HG03159 (cell line): ENCODE data around the gene AIRE.

Experiments used
- ATAC-seq: cut with Tn5 transposase; IDR thresholded peaks from one replicate; pipeline ENCODE4 v1.9.1; 2021; ENCODE audit warnings: mild to moderate bottlenecking, moderate library complexity; ENCODE audit not compliant: unreplicated experiment

AIRE gene

GRCh38 chr21:44322621-44323325 is 37.1 kb downstream of the AIRE start:
- ATAC-seq, result no peak

- no peak for ATAC-seq
Measured at GRCh38 chr21:44323591-44323990, 37.9 kb downstream of the AIRE start.

GRCh38 chr21:44324106-44324853 is 38.6 kb downstream of the AIRE start:
- ATAC-seq, result no peak

- ATAC-seq, result no peak
Measured at GRCh38 chr21:44324854-44325107, 39.1 kb downstream of the AIRE start.

- ATAC-seq, result no peak
Measured at GRCh38 chr21:44325386-44326271, 40.0 kb downstream of the AIRE start.

GRCh38 chr21:44326272-44326647 is 40.6 kb downstream of the AIRE start:
- no peak for ATAC-seq

- ATAC-seq, result no peak
Measured at GRCh38 chr21:44326716-44327602, 41.3 kb downstream of the AIRE start.

GRCh38 chr21:44327603-44327974 is 41.9 kb downstream of the AIRE start:
- no peak for ATAC-seq

- no peak for ATAC-seq
Measured at GRCh38 chr21:44328242-44328895, 42.7 kb downstream of the AIRE start.

GRCh38 chr21:44329086-44329889 is 43.6 kb downstream of the AIRE start:
- ATAC-seq, result no peak

GRCh38 chr21:44329971-44330681 is 44.5 kb downstream of the AIRE start:
- ATAC-seq, result no peak

- ATAC-seq, result no peak
Measured at GRCh38 chr21:44330698-44331097, 45.0 kb downstream of the AIRE start.

GRCh38 chr21:44331209-44331608 is 45.5 kb downstream of the AIRE start:
- no peak for ATAC-seq

- no peak for ATAC-seq
Measured at GRCh38 chr21:44331650-44332307, 46.1 kb downstream of the AIRE start.

GRCh38 chr21:44332383-44332782 is 46.7 kb downstream of the AIRE start:
- no peak for ATAC-seq

- ATAC-seq, result no peak
Measured at GRCh38 chr21:44332965-44333364, 47.3 kb downstream of the AIRE start.

GRCh38 chr21:44333509-44334328 is 48.0 kb downstream of the AIRE start:
- ATAC-seq, result no peak
